GM19463 (cell line): ENCODE results near the gene ALDH2.
"Not testable (repeated sequence)": the region's sequence is repeated elsewhere in the genome, so short reads cannot be mapped to it uniquely, and the experiment has no call there.

ENCODE experiments used
- ATAC-seq: cut with Tn5 transposase; IDR thresholded peaks from one replicate; pipeline ENCODE4 v1.9.1; 2021; ENCODE audit warnings: mild to moderate bottlenecking, moderate library complexity; ENCODE audit not compliant: unreplicated experiment

ALDH2 gene

DNA sequence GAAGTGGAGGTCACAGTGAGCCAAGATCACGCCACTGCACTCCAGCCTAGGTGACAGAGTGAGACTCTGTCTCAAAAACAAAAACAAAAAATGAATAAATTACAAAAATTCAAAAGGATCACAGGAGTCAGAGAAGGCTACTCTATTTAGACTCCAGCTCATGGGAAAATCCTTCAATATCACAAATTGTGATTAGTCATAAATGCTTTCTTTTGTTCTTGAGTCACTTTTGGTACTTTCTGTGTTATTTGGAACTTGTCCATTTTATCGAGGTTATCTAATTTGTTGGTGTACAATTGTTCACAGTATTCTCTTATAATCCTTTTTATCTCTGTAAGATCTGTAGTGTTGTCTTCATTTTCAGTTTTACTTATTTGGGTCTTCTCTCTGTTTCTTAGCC lies 18.9 kb downstream of the ALDH2 start:
- no peak for ATAC-seq

DNA sequence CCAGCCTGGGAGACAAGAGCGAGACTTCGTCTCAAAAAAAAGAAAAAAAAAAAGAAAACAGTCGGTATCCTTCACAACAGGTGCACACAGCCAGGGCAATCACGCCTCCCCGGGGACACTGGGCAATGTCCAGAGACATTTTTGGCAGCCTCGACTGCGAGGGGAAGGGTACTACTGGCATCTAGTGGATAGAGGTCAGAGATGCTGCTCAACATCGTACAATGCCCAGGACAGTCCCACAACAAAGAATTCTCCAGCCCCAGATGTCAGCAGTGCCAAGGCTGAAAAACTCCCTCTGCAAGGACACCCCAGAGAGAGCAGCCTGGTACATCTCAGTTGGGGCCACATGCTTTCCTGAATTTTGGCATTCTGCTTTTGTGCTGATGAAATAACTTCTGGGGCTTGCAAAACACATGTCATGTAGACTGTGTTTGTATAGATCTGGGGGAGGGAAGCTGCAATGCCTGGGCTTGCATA lies 21.5 kb downstream of the ALDH2 start:
- ATAC-seq, result no peak

DNA sequence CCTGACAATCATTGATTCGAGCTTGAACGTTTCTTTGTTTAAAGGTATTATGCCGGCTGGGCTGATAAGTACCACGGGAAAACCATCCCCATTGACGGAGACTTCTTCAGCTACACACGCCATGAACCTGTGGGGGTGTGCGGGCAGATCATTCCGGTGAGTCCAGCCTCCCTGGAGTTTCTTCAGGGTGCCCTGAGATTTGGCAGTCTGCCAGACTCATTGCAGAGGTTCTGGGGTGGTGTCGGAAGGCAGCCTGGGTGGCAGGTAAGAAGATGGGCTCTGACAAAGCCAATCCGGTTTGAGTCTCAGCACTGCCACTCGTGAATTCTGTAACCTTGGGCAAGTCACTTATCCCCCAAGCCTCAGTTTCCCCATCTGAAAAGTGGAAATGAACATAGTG lies 23.0 kb downstream of the ALDH2 start:
- ATAC-seq, result no peak

DNA sequence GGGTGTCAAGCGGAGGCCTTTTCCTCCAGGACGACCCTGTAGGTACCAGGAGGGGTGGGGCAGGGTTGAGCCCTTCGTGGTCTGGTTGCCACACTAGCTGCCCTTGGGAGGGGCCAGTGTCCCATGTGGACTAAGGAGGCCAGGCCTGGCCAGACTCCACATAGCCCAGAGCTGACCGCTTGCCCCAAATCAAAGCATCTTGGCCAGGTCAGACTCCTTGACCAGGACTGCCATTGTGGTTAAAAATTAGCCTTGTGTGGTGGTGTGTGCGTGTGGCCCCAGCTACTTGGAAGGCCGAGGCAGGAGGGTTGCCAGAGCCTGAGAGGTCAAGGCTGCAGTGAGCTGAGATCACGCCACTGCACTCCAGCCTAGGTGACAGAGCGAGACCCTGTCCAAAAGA lies 24.8 kb downstream of the ALDH2 start:
- no peak for ATAC-seq

DNA sequence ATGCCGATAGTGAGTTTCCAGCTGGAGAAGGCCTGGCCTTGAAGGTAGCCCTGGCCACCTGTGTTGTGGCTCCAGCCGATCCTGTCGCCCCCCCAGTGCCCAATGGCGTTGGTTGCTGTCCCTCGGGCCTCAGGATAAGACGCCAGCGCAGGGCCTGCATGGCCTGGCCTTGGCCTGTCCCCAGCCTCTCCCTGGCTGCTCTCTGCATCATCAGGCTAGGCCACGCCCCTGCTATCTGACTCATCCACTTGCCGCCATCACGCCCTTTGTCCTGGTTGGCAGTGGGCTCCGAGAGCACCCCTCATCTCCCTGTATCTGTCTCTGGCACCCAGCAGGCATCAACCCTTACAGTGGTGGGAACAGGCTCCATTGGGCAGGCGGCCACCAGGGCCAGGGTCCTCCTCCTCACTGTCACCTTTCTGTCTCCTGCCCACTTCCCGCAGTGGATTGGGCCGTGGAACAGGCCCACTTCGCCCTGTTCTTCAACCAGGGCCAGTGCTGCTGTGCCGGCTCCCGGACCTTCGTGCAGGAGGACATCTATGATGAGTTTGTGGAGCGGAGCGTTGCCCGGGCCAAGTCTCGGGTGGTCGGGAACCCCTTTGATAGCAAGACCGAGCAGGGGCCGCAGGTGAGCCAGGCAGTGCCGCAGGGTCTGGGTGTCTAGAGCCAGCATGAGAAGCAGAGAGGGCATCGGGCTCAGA lies 25.6 kb downstream of the ALDH2 start:
- ATAC-seq, result no peak

DNA sequence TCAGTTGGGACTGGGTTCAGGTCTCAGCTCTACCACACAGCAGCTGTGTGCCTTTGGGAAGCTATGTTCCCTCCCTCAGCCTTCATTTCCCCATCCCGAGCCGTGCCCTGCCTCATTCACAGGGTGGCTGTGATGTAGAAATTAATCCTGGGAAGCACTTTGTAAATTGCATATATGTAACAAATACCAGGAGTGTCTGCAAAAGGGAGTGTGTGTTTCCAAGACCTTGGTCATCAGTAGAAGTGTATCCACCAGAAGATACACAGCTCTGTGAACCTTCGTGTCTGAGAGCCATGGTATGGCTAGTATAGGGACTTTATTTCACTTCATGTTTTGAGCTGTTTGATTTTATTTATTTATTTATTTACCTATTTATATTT lies 26.1 kb downstream of the ALDH2 start:
- ATAC-seq, result no peak

DNA sequence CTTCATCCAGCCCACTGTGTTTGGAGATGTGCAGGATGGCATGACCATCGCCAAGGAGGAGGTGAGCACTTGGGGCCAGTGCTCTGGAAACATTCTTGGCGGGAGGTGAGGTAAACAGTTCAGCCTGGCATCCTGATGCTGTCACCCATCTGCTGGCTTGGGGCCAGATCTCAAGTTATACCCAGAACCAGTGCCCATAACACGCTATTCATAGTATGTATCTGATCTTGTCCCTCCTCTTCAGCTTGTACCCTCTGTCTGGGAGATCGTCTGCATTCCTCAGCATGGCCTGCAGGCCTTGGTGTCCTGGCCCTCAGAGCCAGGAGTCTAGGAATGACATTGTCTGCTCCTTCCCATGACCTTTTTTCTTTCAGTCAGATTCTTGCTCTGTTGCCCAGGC lies 31.4 kb downstream of the ALDH2 start:
- ATAC-seq, result no peak

DNA sequence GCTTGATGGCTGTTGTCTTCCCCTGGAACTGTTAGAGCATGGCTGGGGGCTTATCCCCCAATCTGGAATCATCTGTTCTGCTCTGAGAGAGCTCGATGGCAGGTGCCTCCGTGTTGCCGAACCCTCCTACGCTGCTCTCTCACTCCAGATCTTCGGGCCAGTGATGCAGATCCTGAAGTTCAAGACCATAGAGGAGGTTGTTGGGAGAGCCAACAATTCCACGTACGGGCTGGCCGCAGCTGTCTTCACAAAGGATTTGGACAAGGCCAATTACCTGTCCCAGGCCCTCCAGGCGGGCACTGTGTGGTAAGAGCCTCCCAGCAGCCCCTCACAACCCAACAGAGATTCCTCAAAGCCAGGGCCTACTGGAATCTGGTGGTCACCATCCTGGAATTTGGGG lies 33.0 kb downstream of the ALDH2 start:
- ATAC-seq, result no peak

DNA sequence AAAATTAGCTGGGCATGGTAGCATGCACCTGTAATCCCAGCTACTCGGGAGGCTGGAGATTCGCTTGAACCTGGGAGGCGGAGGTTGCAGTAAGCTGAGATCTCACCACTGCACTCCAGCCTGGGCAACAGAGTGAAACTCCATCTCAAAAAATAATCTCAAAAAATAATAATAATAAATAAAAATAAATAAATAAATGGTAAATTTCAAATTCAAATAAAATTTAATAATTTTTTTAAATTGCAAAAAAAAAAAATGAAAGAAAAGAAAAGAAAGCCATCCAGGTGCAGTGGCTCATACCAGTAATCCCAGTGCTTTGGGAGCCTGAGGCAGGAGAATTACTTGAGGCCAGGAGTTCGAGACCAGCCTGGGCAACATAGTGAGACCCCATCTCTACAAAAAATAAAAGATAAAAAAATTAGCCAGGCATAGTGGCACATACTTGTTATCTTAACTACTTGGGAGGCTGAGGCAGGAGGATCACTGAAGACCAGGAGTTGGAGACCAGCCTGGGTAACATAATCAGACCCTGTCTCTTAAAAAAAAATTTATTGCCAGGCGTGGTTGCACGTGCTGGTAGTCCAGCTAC lies 36.4 kb downstream of the ALDH2 start:
- ATAC-seq, result no peak

DNA sequence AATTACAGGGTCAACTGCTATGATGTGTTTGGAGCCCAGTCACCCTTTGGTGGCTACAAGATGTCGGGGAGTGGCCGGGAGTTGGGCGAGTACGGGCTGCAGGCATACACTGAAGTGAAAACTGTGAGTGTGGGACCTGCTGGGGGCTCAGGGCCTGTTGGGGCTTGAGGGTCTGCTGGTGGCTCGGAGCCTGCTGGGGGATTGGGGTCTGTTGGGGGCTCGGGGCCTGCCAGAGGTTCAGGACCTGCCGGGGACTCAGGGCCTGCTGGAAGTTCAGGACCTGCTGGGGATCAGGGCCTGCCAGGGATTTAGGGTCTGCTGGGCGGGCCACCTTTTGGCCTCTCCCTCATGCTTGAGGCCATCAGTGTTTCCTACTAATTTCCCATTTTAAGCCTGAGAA lies 37.1 kb downstream of the ALDH2 start:
- no peak for ATAC-seq

DNA sequence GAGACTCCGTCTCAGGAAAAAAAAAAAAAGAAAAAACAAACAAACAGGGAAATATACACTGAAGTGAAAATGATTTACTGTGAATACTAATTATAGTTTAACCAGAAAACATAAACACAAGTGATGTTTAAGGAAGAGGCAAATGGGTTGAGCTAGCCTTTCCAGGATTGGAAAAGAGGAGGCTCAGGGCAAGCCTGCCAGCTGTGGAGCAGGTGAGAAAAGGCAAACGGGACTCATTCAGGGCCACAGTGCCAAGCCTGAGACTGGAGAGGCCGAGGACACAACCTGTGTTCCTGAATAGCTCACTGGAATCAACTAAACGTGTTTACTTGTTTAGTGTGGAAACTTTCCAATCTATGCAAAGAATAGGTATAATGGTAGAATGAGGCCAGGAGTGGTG lies 39.6 kb downstream of the ALDH2 start:
- no peak for ATAC-seq

DNA sequence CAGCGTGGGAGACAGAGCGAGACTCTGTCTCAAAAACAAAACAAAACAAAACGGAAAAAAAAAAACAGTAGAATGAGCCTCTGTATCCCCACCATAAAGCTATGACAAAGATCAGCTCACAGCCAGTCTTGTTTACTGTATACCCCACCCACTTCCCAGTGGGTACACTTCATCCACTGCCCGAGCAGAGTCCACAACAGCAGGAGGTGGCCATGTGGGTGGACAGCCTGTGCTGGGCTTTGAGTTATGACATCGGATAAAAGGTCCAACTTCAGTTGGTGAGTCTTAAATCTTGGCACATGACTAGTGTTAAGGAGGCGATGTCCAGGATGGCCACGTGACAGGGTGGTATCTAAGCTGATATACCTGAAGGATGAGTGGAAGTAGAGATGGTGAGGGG lies 40.5 kb downstream of the ALDH2 start:
- ATAC-seq, result no peak

DNA sequence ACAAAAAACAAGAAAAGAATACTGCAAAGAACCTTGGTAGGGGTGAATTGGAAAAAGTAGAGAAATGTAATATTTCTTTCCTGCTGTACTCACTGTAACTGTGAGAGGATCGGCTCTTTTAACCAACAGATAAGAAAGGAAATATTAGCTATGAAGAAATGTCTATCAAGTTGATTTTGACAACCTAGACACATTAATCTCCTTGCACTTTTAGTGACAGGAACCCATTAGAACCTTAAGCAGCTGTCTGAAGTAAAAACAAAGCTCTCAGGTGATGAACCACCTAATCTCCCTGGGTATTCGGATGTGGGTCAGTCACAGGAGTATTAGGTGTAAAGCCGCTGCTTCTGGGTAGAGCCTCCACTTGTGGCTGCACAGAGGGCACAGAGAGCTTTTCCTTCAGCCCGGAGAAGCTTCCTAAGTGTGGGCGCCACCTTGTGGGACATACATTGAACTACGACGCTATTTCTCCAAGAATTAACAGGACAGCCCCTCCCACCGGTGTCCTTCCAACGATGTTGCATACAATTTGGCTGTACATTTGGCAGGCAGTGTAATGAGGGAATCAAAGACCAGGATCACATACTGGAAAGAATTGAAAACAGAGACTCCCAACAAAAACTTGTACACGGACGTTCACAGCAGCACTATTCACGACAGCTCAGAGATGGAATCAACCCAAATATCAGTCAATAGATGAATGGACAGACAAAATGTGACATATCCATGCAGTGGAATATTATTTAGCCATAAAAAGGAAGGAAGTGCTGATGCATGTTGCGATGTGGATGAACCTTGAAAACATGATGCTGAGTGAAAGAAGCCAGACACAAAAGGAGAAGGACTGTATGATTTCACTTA lies 46.4 kb downstream of the ALDH2 start:
- ATAC-seq, result peak; percentile 47

DNA sequence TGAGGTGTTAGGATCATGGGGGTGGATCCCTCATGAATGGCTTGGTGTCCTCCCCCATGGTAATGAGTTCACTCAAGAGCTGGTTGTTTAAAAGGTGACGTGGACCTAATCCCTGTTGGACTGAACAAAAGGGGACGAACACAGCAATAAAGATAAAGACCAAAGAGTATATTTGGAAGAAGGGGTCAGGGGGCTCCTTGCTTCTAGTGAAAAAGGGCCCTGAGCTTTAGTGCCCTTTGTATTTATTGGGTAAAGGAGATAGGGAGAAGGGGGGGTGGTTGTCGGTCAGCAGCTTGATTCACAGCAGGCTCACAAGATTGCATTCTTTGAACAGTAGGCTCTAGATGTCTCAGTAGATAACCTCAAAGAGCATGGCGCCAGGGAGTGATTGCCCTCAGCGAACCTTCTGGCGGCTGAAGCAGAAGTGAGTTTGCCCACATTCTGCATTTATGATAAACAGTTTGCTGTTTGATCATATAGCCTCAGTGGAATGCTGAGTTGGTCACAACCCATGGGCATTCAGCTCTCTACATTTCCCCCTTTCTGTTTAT lies 49.4 kb downstream of the ALDH2 start:
- ATAC-seq, result no peak

DNA sequence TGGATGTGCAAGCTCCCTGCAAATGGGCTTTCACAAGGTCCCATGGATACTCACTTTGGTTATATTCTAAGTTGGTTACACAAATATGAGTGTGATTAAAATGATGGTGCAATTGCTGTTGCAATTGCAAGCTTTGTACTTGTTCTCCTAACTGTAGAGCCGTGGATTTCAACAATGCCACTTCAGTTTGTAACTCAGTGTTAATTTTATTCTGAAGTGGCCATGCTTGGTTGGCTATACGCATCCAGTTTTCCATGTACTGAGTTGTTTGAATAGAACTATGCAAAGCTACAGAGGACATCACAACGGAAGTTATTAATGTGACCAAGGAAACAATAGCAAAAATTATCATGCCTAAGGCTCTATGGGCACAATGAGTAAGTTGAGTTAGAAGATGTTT lies 50.2 kb downstream of the ALDH2 start:
- ATAC-seq, result not testable (repeated sequence)

DNA sequence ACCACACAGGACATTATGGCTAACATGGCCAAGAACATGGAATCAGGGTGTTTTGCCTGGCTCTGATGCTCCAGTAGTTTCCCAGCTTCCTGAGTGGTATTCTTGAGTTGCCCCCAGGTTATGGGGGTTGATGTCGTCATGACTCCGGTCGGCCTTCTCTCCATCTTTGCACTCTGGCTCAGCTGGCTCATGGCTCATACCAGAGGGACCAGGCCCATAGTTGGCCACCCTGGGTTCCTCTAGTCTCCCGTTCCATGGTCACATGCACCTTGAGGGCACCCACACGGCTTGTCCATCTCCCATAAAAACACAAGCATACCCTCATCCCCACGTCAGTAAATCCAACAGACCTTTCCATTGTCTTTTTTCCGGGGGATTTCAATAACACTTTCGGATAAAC lies 51.6 kb downstream of the ALDH2 start:
- no peak for ATAC-seq

DNA sequence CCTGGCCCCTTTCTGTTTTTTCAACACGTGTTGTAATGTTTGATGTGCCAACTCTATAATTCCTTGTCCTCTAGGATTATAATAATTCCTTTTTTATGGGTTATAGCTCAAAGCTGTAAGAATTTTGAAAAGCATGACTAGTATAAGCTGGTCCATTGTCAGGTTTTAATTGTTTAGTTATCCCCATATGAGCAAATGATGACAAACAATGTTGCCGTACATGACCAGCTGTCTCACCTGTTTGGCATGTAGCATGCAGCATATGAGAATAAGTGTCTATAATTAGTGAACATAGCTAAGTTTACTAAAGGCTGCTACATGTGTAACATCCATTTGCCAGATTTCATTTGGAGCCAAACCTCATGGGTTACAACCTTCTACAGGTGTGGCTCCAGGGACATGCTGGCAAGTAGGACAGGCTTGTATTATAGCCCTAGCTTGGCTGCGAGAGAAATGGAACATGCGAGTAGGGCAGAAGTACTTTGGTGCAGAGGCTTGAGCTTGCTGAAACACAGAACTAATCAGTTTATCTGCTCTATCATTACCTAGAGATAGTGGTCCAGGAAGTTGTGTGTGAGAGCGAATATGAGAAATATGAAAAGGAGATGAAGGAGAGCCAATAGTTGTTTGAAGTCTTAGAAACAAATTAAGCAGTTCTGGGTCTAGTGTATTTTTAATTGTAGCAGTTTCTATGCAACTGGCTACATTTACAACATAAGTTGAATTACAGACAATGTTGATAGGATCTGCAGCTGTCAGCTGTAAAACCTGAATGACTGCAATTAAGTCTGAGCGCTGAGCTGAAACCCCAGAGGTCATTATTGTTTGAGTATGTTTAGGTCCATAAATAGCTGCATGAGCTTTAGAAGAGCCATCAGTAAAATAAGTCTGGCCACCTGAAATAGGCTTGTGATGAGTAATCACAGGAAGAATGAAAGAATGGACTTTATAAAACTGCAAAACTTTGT lies 52.7 kb downstream of the ALDH2 start:
- no peak for ATAC-seq

DNA sequence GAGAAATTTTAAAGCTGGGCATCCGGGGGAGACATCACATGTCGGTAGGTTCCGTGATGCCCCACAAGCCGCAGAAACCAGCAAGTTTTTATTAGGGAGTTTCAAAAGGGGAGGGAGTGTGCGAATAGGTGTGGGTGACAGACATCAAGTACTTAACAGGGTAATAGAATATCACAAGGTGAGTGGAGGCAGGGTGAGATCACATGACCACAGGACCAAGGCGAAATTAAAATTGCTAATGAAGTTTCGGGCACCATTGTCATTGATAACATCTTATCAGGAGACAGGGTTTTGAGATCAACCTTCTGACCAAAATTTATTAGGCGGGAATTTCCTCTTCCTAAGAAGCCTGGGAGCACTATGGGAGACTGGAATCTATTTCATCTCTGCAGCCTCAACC lies 54.1 kb downstream of the ALDH2 start:
- not testable (repeated sequence) for ATAC-seq

DNA sequence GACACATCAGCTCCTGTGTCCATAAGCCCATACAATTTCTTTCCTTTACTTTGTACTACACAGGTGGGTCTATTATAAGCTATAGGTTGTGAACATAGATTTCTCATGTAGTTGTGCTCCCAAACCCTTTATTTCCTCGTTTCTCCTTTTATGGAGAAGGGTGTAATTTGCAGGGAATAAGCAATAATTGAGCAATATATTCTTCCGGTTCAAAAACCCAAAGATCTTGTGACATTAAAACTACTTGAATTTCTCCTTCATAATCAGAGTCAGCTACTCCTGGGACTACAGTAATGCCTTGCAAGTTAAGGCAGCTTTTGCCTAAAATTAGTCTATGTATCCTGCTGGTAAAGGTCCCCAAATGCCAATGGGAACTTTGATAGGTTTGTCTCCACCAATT lies 56.2 kb downstream of the ALDH2 start:
- ATAC-seq, result no peak

DNA sequence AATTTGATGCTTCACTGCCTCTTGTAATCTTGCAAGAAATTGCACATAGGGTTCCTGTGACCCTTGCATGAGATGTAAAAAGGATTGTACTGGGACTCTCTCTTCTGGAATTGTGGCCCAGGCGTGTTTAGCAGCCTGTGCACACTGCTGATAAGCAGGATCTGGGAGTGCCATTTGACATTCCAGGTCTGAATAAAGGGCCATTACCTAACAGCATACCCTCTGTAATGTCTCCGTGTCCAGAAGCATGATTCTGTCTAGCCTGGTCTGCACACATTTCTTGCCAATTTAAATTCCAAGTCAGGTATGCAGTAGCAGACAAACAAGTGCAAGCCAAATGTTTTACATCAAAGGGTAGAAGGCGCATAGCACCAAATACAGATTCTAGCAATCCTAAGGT lies 57.2 kb downstream of the ALDH2 start:
- no peak for ATAC-seq

DNA sequence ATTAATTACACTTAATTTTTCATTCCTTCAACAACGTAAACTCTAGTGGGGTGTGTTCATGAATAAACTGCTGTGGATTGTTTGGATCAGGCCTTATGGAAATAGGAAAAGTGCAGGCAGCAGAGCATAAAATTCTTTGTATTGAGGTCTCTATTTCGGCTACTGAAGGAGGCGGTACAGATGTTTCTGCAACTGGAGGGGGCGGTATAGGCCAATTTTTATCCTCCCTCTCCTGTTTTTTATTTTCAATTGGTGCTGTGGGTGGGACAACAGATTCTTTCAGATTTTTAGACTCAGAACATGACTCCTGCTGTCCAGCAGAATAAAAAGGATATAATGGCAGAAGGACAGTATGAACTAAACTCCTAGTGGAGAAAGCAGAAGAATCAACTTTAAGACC lies 57.6 kb downstream of the ALDH2 start:
- ATAC-seq, result not testable (repeated sequence)
